HG03460 (cell line): ENCODE measurements around the gene CNTN5.
A peak's percentile ranks its signal among the peaks of the same experiment; 100 is the strongest.

ENCODE experiments used
- ATAC-seq: cut with Tn5 transposase; IDR thresholded peaks from one replicate; pipeline ENCODE4 v1.9.1; 2021; ENCODE audit not compliant: unreplicated experiment

Gene CNTN5

GRCh38 chr11:99501655-99502054, 480.9 kb downstream of the CNTN5 start:
- ATAC-seq = no peak

- no peak for ATAC-seq
These were observed 484.6 kb downstream of the CNTN5 start for GRCh38 chr11:99505316-99505715.

- no peak for ATAC-seq
These were observed 485.1 kb downstream of the CNTN5 start for GRCh38 chr11:99505831-99506230.

- no peak for ATAC-seq
These were observed 489.1 kb downstream of the CNTN5 start for GRCh38 chr11:99509863-99510262.

GRCh38 chr11:99513368-99513767, 492.6 kb downstream of the CNTN5 start:
- ATAC-seq = no peak

GRCh38 chr11:99519095-99519494, 498.3 kb downstream of the CNTN5 start:
- no peak for ATAC-seq

- no peak for ATAC-seq
These were observed 501.9 kb downstream of the CNTN5 start for GRCh38 chr11:99522467-99523173.

- no peak for ATAC-seq
These were observed 510.7 kb downstream of the CNTN5 start for GRCh38 chr11:99531468-99531867.

- peak; percentile 66 for ATAC-seq
These were observed 514.1 kb downstream of the CNTN5 start for GRCh38 chr11:99534812-99535211.

- ATAC-seq = peak; percentile 77
These were observed 514.7 kb downstream of the CNTN5 start for GRCh38 chr11:99535406-99535805.

- ATAC-seq = peak; percentile 82
These were observed 515.1 kb downstream of the CNTN5 start for GRCh38 chr11:99535819-99536218.

- ATAC-seq = no peak
These were observed 516.9 kb downstream of the CNTN5 start for GRCh38 chr11:99537681-99538080.

- no peak for ATAC-seq
These were observed 524.9 kb downstream of the CNTN5 start for GRCh38 chr11:99545616-99546015.

GRCh38 chr11:99548264-99548663, 527.5 kb downstream of the CNTN5 start:
- no peak for ATAC-seq

- no peak for ATAC-seq
These were observed 533.6 kb downstream of the CNTN5 start for GRCh38 chr11:99554232-99554903.

- ATAC-seq = no peak
These were observed 534.7 kb downstream of the CNTN5 start for GRCh38 chr11:99555486-99555885.

GRCh38 chr11:99565333-99565732, 544.6 kb downstream of the CNTN5 start:
- peak; percentile 76 for ATAC-seq

GRCh38 chr11:99567334-99567956, 546.7 kb downstream of the CNTN5 start:
- ATAC-seq = no peak

- ATAC-seq = peak; percentile 38
These were observed 548.1 kb downstream of the CNTN5 start for GRCh38 chr11:99568808-99569207.

- peak; percentile 71 for ATAC-seq
These were observed 550.3 kb downstream of the CNTN5 start for GRCh38 chr11:99571094-99571493.

GRCh38 chr11:99584830-99585229, 564.1 kb downstream of the CNTN5 start:
- ATAC-seq = no peak

- no peak for ATAC-seq
These were observed 564.9 kb downstream of the CNTN5 start for GRCh38 chr11:99585606-99586005.
